SU-DHL-6 (cell line): ENCODE measurements around the gene DYNLRB1.
A peak's percentile ranks its signal among the peaks of the same experiment; 100 is the strongest.
"Not testable (repeated sequence)": the region's sequence is repeated elsewhere in the genome, so short reads cannot be mapped to it uniquely, and the experiment has no call there.

Experiments used
- H2AFZ ChIP-seq: fragments of 200-600 bp; sonication (generic); 2 replicates; pipeline ENCODE4 v1.6.1; 2014; ENCODE audit warnings: low read depth, mild to moderate bottlenecking, moderate library complexity, mixed read lengths, antibody characterized with exemption, low read length; ENCODE audit not compliant: severe bottlenecking
- H3F3A ChIP-seq: fragments of 200-600 bp; shearing (Covaris generic); 2 replicates; pipeline ENCODE4 v1.6.0; 2016; ENCODE audit warnings: antibody characterized with exemption, mild to moderate bottlenecking; ENCODE audit not compliant: insufficient read depth
- H3K27ac ChIP-seq: fragments of 200-600 bp; sonication (generic); 2 replicates; pipeline ENCODE4 v1.5.1; 2016; ENCODE audit warnings: low read depth, mild to moderate bottlenecking, low read length, moderate library complexity, mixed read lengths
- H3K27me3 ChIP-seq: fragments of 200-600 bp; sonication (generic), shearing (Covaris generic); 2 replicates; pipeline ENCODE4 v1.6.0; 2014; ENCODE audit warnings: mild to moderate bottlenecking, low read length
- H3K36me3 ChIP-seq: fragments of 200-600 bp; sonication (generic); 2 replicates; pipeline ENCODE4 v1.6.1; 2014; ENCODE audit warnings: mild to moderate bottlenecking, low read length, mixed read lengths
- H3K4me2 ChIP-seq: fragments of 300-600, 200-600 bp; shearing (Covaris generic), sonication (generic); 2 replicates; pipeline ENCODE4 v1.6.0; 2014; ENCODE audit warnings: low read length, low read depth, mild to moderate bottlenecking; ENCODE audit not compliant: poor library complexity, severe bottlenecking
- H3K4me3 ChIP-seq: fragments of 200-600 bp; sonication (generic); 2 replicates; pipeline ENCODE4 v1.5.1; 2014; ENCODE audit warnings: antibody characterized with exemption, low read length, mild to moderate bottlenecking, mixed read lengths; ENCODE audit not compliant: insufficient read depth, poor library complexity, severe bottlenecking
- H3K79me2 ChIP-seq: fragments of 200-600 bp; sonication (generic); 2 replicates; pipeline ENCODE4 v1.6.1; 2014; ENCODE audit warnings: mild to moderate bottlenecking, low read length, moderate library complexity; ENCODE audit not compliant: insufficient read depth
- H3K9ac ChIP-seq: fragments of 200-600 bp; sonication (generic); 2 replicates; pipeline ENCODE4 v1.7.0; 2014; ENCODE audit warnings: mild to moderate bottlenecking, low read length
- H3K9me2 ChIP-seq: fragments of 200-600 bp; sonication (generic); replicated peaks from 2 replicates; pipeline ENCODE4 v1.6.1; 2014; ENCODE audit warnings: low read length; ENCODE audit not compliant: insufficient read depth
- H3K9me3 ChIP-seq: fragments of 200-600 bp; sonication (generic); 2 replicates; pipeline ENCODE4 v1.6.1; 2014; ENCODE audit warnings: low read length, mixed read lengths; ENCODE audit not compliant: insufficient read depth
- H4K20me1 ChIP-seq: fragments of 200-600 bp; sonication (generic); 2 replicates; pipeline ENCODE4 v1.6.1; 2014; ENCODE audit warnings: low read depth, mild to moderate bottlenecking, antibody characterized with exemption, low read length, moderate library complexity, mixed read lengths
- EZH2phosphoT487 ChIP-seq: fragments of 200-600 bp; sonication (generic), shearing (Covaris generic); conservative IDR thresholded peaks from 2 replicates; pipeline ENCODE4 v1.6.1; 2018; ENCODE audit warnings: mild to moderate bottlenecking, antibody characterized with exemption, low read length, moderate library complexity, mixed read lengths
- TF ChIP-seq, protein P1 (sequence below): fragments of 200-600 bp; sonication (generic); IDR thresholded peaks from one replicate; pipeline ENCODE4 v1.5.1; 2017; ENCODE audit warnings: antibody characterized with exemption, mild to moderate bottlenecking, low read length, moderate library complexity; ENCODE audit not compliant: insufficient read depth, poor library complexity, severe bottlenecking

The DYNLRB1 gene

DNA sequence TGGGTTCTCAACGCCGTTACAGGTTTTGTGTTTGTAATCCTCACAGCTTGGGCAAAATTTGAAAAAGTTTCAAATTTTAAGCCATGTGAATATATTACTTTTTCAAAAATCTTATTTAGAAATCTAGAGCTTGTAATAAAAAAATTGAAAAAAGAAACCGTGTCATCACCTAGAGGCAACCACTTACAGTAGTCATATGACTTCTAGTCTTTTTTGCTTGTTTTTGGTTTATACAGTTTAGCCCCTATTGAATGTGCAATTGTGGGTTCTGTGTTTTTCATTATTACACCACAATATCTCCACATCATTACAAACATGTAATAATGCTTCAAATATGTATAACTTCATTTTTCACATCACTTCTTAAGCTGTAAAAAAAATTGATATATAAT is 888 bp downstream of the DYNLRB1 start:
- Histone ChIP-seq H3K79me2 (peaks cover 56% of the 10 kb centered on the region), H3K36me3 (no peaks in the 10 kb centered on the region), H3K27ac (peak overlapping the region; percentile 44; the same call in 1 of the 2 replicates), H2AFZ (peak overlapping the region; percentile 92), H3K9ac (peak overlapping the region; percentile 79), H3K9me2 (no peaks in the 10 kb centered on the region), H4K20me1 (no peaks in the 10 kb centered on the region), H3K9me3 (no peaks in the 10 kb centered on the region), H3K4me3 (peak overlapping the region; percentile 83), H3F3A (0 out of 2 replicates have a peak, but pooled peaks cover 7% of the 10 kb centered on the region), H3K4me2 (peak overlapping the region; percentile 90), H3K27me3 (no peaks in the 10 kb centered on the region)
- TF ChIP-seq, protein P1, sequence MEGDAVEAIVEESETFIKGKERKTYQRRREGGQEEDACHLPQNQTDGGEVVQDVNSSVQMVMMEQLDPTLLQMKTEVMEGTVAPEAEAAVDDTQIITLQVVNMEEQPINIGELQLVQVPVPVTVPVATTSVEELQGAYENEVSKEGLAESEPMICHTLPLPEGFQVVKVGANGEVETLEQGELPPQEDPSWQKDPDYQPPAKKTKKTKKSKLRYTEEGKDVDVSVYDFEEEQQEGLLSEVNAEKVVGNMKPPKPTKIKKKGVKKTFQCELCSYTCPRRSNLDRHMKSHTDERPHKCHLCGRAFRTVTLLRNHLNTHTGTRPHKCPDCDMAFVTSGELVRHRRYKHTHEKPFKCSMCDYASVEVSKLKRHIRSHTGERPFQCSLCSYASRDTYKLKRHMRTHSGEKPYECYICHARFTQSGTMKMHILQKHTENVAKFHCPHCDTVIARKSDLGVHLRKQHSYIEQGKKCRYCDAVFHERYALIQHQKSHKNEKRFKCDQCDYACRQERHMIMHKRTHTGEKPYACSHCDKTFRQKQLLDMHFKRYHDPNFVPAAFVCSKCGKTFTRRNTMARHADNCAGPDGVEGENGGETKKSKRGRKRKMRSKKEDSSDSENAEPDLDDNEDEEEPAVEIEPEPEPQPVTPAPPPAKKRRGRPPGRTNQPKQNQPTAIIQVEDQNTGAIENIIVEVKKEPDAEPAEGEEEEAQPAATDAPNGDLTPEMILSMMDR: no peak
- TF ChIP-seq EZH2phosphoT487: no peak

DNA sequence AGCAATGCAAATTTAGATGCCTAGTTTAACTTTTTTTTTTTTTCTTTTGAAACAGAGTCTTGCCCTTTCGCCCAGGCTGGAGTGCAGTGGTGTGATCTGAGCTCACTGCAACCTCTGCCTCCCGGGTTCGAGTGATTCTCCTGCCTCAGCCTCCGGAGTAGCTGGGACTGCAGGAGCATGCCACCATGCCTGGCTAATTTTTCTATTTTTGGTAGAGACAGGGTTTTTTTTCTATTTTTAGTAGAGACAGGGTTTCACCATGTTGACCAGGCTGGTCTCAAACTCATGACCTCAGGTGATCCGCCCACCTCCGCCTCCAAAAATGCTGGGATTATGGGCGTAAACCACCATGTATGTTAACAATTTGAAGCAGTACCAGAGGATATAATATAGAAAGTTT is 2.6 kb downstream of the DYNLRB1 start:
- not testable (repeated sequence) for H3K27me3 ChIP-seq, H4K20me1 ChIP-seq, H2AFZ ChIP-seq, H3K27ac ChIP-seq, H3K9me3 ChIP-seq, H3K36me3 ChIP-seq, H3K9me2 ChIP-seq, H3F3A ChIP-seq, H3K4me2 ChIP-seq, H3K4me3 ChIP-seq, H3K9ac ChIP-seq
- H3K79me2 ChIP-seq: peaks cover 71% of the 10 kb centered on the region

DNA sequence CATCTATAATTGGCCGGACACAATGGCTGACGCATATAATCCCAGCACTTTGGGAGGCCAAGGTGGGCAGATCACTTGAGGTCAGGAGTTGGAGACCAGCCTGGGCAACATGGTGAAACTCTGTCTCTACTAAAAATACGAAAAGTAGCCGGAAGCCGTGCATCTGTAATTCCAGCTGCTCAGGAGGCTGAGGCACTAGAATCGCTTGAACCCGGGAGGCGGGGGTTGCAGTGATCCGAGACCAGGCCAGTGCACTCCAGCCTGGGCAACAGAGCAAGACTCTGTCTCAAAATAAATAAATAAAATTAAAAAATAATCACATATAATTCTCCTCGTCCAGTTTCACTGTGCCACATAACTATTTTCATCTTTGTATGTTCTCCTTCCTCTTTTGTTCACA is 3.6 kb downstream of the DYNLRB1 start:
- H3K79me2 ChIP-seq: peaks cover 81% of the 10 kb centered on the region
- not testable (repeated sequence) for H4K20me1 ChIP-seq, H3K27ac ChIP-seq, H2AFZ ChIP-seq, H3F3A ChIP-seq, H3K9me3 ChIP-seq, H3K36me3 ChIP-seq, H3K4me2 ChIP-seq, H3K4me3 ChIP-seq, H3K9ac ChIP-seq, H3K27me3 ChIP-seq, H3K9me2 ChIP-seq

DNA sequence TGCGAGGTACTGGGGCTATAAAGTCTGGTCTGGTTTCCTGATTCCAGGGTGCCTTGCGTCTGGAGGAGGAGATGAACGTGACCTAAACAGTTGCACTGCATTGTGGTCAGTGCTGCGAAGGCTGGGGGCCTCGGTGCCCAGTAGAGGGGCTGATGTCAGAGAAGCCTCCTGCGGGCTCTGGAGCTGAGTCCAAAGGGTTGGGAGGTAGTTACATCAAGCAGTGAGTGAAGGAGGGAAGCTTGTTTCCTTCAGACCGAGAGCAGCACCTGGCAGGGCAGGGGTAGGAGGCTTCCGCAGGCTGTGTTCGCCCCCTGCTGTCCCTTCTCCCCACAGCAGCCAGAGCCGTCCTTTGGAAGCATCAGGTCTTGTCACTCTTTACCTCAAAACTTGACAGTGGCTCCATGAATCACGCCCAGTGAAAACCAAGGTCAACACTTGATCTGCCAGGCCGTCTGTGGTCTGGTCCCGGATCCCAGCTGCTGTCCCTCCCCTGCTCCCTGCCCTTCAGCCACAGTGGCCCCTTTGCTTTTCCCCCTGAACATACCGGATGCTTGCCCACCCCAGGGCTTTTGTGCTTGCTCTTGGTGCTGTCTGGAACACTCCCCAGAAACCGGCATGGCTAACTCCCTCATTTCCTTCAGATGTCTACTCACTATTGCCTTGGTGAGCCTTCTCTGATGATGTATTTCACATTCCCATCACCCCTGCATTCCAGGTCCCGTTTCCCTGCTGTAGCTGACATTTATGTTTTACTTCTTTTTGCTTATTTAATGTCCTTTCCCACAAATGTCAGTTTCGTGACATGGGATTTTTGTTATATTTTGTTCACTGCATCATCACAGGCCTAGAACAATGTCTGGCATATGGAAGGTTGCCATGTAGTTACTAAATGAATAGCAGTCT is 7.0 kb downstream of the DYNLRB1 start:
- no peaks in the 10 kb centered on the region for H3K9me2 ChIP-seq
- H2AFZ ChIP-seq: no peak overlapping the region
- H3K9me3 ChIP-seq: no peaks in the 10 kb centered on the region
- H3K36me3 ChIP-seq: no peaks in the 10 kb centered on the region
- no peak overlapping the region for H3K4me3 ChIP-seq
- no peak overlapping the region for H3K27ac ChIP-seq
- H3K9ac ChIP-seq: no peak overlapping the region
- H3F3A ChIP-seq: no peaks in the 10 kb centered on the region
- H3K79me2 ChIP-seq: peaks cover 67% of the 10 kb centered on the region
- no peak overlapping the region for H3K4me2 ChIP-seq
- H4K20me1 ChIP-seq: no peaks in the 10 kb centered on the region
- TF ChIP-seq, protein P1: peak; percentile 31
- no peak for TF ChIP-seq EZH2phosphoT487
- H3K27me3 ChIP-seq: no peaks in the 10 kb centered on the region
